HG03469 (cell line): Measurements from ENCODE around the gene LYPLA2.
A peak's percentile ranks its signal among the peaks of the same experiment; 100 is the strongest.

ENCODE experiments used
- ATAC-seq: cut with Tn5 transposase; IDR thresholded peaks from one replicate; pipeline ENCODE4 v1.9.1; 2021; ENCODE audit warnings: mild to moderate bottlenecking, moderate library complexity, moderate number of reproducible peaks; ENCODE audit not compliant: unreplicated experiment

Gene LYPLA2

DNA sequence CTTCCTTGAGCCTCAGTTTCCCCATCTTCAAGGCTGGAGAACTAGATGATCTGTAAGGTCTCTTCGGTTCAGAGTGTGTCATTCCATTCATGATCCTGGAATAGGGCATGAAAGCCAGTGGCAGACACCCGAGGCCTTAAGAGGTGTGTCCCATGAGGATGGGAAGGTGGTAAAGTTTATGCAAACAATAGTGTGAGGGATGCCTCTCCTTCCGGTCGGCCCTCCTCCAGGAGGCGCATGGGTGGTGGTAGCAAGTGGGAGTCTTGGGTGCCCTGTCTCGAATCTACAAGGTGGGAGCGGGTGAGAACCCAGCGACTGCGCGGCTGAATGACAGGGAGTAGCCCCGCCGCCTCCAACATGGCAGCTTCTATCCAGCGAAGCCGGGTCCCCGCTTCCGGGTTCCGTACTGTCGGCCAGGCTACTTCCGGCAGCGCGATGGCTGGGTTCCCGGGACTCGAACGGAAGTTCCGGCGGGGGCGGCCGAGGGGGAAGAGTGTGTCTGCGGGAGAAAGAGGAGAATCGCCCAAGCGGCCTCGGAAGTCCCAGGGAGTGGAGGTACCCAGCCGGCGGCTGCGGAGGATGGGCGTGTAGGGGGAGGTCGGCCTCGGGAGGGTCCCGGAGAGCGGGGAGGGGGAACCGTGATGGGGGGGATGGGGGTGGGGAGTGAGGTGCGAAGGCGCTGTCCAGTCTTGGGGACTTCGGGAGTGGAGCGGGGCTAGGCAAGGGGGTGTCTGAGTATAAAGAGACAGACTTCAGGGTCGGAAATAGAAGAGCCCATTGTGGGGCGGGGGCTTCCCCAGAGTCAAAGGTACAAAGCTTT, at the start of gene LYPLA2:
LYPLA2 (plus strand) TSS at position 450 of the 820 bp plus-strand sequence. CDS start 1,538 bp downstream, outside the sequence.
- ATAC-seq, result no peak

GRCh38 chr1:23741609-23742008, 49.3 kb upstream of the LYPLA2 start:
- ATAC-seq, result no peak

GRCh38 chr1:23742670-23743286, 48.2 kb upstream of the LYPLA2 start:
- ATAC-seq, result peak; percentile 13

GRCh38 chr1:23743287-23744152, 47.4 kb upstream of the LYPLA2 start, which contains the start of gene ELOA:
Gene ELOA (plus strand): TSS chr1:23743471. CDS start chr1:23743504, 33 bp downstream.
- peak; percentile 60 for ATAC-seq

- no peak for ATAC-seq
Measured at GRCh38 chr1:23745515-23745914, 45.4 kb upstream of the LYPLA2 start.

DNA sequence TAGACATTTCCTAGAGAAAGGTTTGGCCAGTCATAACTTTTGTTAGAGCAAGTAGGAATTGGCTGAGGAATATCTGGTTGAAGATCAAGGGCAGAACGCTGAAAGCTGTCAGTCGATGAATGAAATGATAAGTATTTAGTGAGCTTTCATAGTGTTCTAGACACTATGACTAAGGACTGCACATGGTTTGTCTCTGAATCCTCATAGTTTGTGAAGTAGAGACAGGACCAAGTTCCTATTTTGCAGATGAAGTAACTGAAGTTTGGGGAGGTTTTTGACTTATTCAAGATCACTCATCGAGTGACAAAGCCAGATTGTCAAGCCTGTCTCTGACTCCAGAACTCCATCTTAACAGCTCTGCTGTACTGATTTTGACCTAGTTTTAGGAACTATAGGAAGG, 42.9 kb upstream of the LYPLA2 start:
- no peak for ATAC-seq

- no peak for ATAC-seq
Measured at GRCh38 chr1:23751050-23751814, 39.7 kb upstream of the LYPLA2 start.

DNA sequence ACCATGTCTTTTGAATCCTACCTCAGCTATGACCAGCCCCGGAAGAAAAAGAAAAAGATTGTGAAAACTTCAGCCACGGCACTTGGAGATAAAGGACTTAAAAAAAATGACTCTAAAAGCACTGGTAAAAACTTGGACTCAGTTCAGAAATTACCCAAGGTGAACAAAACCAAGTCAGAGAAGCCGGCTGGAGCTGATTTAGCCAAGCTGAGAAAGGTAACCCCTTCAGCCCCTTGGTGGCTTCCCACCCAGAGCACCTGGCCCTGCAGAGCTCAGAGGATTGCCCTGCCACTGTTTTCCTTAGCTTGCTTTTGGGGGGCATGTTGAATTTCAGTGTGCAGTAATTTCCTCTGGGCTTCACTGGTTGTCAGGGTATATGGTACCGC, 39.1 kb upstream of the LYPLA2 start:
- ATAC-seq, result no peak

- ATAC-seq, result no peak
Measured at GRCh38 chr1:23752909-23753308, 38.0 kb upstream of the LYPLA2 start.

GRCh38 chr1:23756676-23757075, 34.3 kb upstream of the LYPLA2 start:
- ATAC-seq, result no peak

DNA sequence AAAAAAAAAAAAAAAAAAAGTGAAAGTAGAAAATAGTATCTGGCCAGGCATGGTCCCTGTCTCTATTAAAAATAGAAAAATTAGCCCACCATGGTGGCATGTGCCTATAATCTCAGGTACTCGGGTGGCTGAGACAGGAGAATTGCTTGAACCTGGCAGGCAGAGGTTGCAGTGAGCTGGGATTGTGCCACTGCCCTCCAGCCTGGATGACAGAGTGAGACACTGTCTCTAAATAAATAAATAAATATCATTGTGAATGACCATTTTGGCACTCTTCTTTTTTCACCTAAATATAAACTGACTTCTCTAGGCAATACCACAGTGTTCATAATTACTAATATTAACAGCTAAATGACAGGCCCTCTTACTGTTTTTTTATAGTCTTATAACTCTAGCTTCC, 33.1 kb upstream of the LYPLA2 start:
- no peak for ATAC-seq

DNA sequence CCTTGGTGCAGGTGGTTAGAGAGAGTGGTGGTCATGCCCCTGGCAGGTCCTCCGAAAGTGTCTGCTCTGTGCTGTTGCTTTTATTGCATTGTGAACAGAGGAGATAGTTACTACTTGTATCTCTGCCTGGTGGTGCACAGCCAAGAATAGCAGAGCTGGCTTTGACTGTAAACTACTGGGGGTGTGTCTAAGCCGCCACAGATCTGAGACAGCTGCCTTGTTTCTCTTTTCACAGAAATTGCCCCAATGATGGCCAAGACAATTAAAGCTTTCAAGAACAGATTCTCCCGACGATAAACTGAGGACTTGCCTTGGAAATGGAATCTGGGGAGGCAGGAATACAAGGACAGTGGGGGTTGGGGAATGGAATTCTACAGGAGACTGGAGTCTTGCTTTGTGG, 31.7 kb upstream of the LYPLA2 start:
- ATAC-seq, result no peak

DNA sequence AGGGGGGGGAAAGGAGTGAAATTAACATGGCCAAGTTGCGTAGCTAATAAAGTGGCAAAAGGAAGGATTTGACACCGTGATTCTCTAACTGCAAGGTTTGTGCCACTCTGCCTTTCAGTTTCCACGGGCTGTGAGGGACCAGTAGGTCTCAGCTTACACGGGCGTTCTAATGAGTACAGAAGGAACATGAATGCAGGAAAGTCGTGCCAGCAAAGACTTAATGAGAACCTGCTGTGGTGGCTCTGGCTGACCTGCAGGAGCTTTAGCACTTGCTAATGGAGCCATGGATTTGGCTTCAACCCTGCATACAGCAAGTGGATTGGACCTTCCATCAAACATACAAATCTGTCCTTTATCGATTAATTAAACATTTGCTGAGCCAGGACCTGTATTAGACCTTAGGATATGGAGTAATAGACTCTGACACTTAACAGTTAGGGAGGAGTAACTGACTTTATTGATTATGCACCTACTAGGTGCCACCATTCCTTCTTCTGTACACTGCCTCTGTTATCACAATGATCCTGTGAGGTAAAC, 27.8 kb upstream of the LYPLA2 start:
- no peak for ATAC-seq

DNA sequence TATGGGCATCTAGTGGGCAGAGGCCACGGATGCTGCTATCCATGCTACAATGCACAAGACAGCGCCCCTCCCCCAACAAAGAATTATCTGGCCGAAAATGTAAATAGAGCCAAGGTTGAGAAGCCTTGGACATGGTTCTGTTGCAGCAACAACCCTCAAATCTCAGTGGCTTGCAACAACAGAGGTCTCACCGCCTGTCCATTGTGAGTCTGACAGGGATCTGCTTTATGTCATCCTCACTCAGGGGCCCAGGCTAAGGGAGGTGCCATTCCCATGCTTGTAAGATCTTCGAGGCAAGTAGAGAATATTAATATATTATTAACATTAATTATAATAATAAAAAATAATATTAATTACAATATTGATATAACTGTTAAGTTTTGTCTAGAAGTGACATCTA, 22.2 kb upstream of the LYPLA2 start:
- ATAC-seq, result no peak

DNA sequence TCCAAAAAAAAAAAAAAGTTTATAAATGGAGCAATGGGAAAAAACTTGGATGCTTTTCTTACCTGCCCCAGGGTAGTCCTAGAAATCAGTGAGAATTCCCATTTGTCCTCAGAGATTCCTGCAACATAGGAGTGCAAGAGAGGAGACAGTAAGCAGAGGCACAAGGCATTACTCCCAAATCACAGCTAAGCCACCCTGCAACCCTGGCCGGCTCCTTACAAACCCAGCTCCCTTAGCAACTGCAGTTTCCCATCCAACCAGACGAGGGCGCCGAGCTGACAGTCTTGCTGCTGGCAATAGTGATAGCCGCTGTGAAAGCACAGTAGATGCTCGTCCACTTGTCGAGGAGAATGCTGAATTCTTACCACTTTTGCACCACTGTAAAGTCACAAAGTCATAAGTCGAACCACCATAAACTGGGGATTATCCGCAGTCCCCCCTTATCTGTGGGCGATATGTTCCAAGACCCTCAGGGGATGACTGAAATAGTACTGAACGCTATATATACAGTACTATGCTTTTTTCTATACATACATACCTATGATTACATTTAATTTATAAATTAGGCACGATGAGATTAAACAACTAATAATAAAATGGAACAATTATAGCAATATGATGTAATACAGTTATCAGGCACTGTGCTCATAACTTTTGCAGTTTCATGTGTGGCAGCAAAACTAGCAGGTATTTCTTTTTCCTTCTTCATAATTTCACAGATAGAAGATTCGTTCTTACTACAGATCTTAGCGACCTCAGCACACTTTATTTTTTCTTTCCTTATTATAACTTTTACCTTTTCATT, 18.7 kb upstream of the LYPLA2 start:
- ATAC-seq, result no peak

- ATAC-seq, result no peak
Measured at GRCh38 chr1:23772854-23773242, 18.1 kb upstream of the LYPLA2 start.

DNA sequence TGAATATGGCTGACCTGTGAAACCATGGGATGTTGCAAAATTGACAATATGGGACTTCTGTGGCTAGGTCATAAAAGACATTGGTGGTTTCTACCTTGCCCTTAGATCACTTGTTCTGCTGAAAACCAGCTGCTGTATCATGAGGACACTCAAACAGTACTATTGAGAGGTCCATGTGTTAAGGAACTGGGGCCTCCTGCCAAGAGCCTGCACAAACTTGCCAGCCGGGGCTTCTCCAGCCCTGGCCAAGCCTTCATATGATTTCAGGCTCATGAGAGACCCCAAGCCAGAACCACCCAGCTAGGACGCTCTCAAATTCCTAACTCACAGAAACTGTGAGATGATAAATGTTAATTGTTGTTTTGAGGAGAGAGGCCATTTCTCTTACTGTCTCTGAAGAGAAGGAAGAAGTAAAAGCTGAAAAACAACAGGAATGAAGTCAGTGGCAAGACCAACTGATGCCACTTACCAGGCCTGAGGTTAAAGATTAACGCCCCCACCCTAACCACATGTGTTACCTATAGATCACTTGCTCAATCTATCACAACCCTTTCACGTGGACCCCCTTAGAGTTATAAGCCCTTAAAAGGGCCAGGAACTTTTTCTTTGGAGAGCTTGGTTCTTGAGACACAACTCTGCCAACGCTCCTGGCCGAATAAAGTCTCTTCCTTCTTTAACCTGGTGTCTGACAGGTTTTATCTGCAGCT, 16.6 kb upstream of the LYPLA2 start:
- no peak for ATAC-seq

GRCh38 chr1:23776217-23776616, 14.7 kb upstream of the LYPLA2 start:
- no peak for ATAC-seq
